HCT116 (cell line): Measurements from ENCODE around the gene EMX1. TPM values are rescaled to one million over a fixed set of nuclear protein-coding genes. Genes with fewer than 3 reads are reported as not detected.

Experiments used
- ATAC-seq: fragments of 200-7000 bp; cut with Tn5 transposase; 2 replicates; pipeline ENCODE4 v1.9.1; 2020; ENCODE audit warnings: mild to moderate bottlenecking, moderate library complexity
- BruUV-seq: library from RNA; stranded (reverse); fragments of 400-500 nt; replicated peaks from 2 replicates; lab custom pipeline; 2021; lab: Mats Ljungman, UMichigan
- CTCF ChIA-PET: fragments of 300-600 bp; sonication (Branson Sonifier 250); formaldehyde crosslinking; loops from one replicate; lab custom pipeline; 2021; ENCODE audit warnings: antibody characterized with exemption; lab: Charles Lee
- POLR2A ChIA-PET: fragments of 300-600, 350-600 bp; sonication (Branson Sonifier 250); formaldehyde crosslinking; loops from one replicate; lab custom pipeline; 2021; ENCODE audit warnings: antibody characterized with exemption; lab: Charles Lee
- RAD21 ChIA-PET, 2 experiments: fragments of 300-600 bp; sonication (Branson Sonifier 250); formaldehyde crosslinking; loops; one replicate each; lab custom pipeline; 2023; ENCODE audit warnings: low total read pairs in 2 of 2; ENCODE audit not compliant: uncharacterized antibody in 2 of 2, unreplicated experiment in 2 of 2, low non-redundant PET in 1 of 2; lab: Charles Lee
- DNase-seq: peaks from one replicate; pipeline ENCODE4 v3.0.0-alpha.2; 2010; ENCODE audit warnings: low read depth, low spot score
- H2AFZ ChIP-seq: fragments of 200-600 bp; shearing (Covaris generic), sonication (generic); 2 replicates; pipeline ENCODE4 v1.6.1; 2017; ENCODE audit warnings: low read depth, mixed run types, mixed read lengths, antibody characterized with exemption, low read length; ENCODE audit not compliant: poor library complexity, severe bottlenecking
- H3K27ac ChIP-seq: 2 replicates; pipeline ENCODE4 v1.5.1; 2012; ENCODE audit warnings: low read depth, low read length
- H3K27me3 ChIP-seq: fragments of 200-600 bp; sonication (generic); 2 replicates; pipeline ENCODE4 v1.6.1; 2016; ENCODE audit warnings: mixed run types, low read length, mixed read lengths; ENCODE audit not compliant: insufficient read depth
- H3K36me3 ChIP-seq, 2 experiments: fragments of 200-500 bp in 1 of 2; fragments of 200-600 bp in 1 of 2; sonication (Bioruptor generic) in 1 of 2; sonication (generic) in 1 of 2; 2 replicates each; pipeline versions ENCODE4 v1.5.1 to v1.6.1; 2014 to 2016; ENCODE audit warnings: low read length in 2 of 2, inconsistent platforms in 1 of 2, mixed read lengths in 1 of 2, mixed run types in 1 of 2; ENCODE audit not compliant: insufficient read depth in 2 of 2, control insufficient read depth in 1 of 2
- H3K4me1 ChIP-seq, 2 experiments: fragments of 200-600 bp in 1 of 2; sonication (generic) in 1 of 2; 2 replicates each; pipeline versions ENCODE4 v1.5.1 to v1.6.1; 2012 to 2017; ENCODE audit warnings: low read length in 2 of 2, inconsistent platforms in 1 of 2, mild to moderate bottlenecking in 1 of 2, mixed read lengths in 1 of 2, mixed run types in 1 of 2, moderate library complexity in 1 of 2; ENCODE audit not compliant: insufficient read depth in 2 of 2, control insufficient read depth in 1 of 2
- H3K4me2 ChIP-seq: fragments of 200-600 bp; sonication (generic); 2 replicates; pipeline ENCODE4 v1.6.1; 2017; ENCODE audit warnings: mixed run types, low read length, mixed read lengths
- H3K4me3 ChIP-seq, 2 experiments: fragments of 200-600 bp in 1 of 2; sonication (generic) in 1 of 2; replicated peaks in 1 of 2; 2 replicates each; pipeline ENCODE4 v1.5.1; 2011 to 2016; ENCODE audit warnings: low read length in 2 of 2, control low read depth in 1 of 2, low read depth in 1 of 2, mild to moderate bottlenecking in 1 of 2, mixed read lengths in 1 of 2, mixed run types in 1 of 2
- H3K79me2 ChIP-seq: fragments of 200-600 bp; sonication (generic); 2 replicates; pipeline ENCODE4 v1.6.1; 2017; ENCODE audit warnings: mild to moderate bottlenecking, mixed run types, low read length, moderate library complexity, mixed read lengths; ENCODE audit not compliant: insufficient read depth
- H3K9ac ChIP-seq: fragments of 200-600 bp; sonication (generic); 2 replicates; pipeline ENCODE4 v1.6.1; 2016; ENCODE audit warnings: low read length, mixed read lengths
- H3K9me2 ChIP-seq: fragments of 200-600 bp; sonication (generic), shearing (Covaris generic); 2 replicates; pipeline ENCODE4 v1.6.1; 2017; ENCODE audit warnings: mixed run types, mild to moderate bottlenecking, moderate library complexity; ENCODE audit not compliant: insufficient read depth
- H3K9me3 ChIP-seq, 2 experiments: fragments of 200-500 bp in 1 of 2; fragments of 200-600 bp in 1 of 2; sonication (Bioruptor generic) in 1 of 2; sonication (generic) in 1 of 2; 2 replicates each; pipeline ENCODE4 v1.6.1; 2014 to 2017; ENCODE audit warnings: low read length in 2 of 2, mixed read lengths in 2 of 2, inconsistent platforms in 1 of 2, low read depth in 1 of 2, mild to moderate bottlenecking in 1 of 2, mixed run types in 1 of 2, moderate library complexity in 1 of 2; ENCODE audit not compliant: control insufficient read depth in 1 of 2, insufficient read depth in 1 of 2
- H4K20me1 ChIP-seq: fragments of 200-600 bp; sonication (generic), shearing (Covaris generic); 2 replicates; pipeline ENCODE4 v1.6.1; 2017; ENCODE audit warnings: mixed run types, mild to moderate bottlenecking, moderate library complexity; ENCODE audit not compliant: insufficient read depth
- CBX3 ChIP-seq: IDR thresholded peaks from 2 replicates; pipeline ENCODE4 v1.6.1; 2012; ENCODE audit warnings: low read depth
- CEBPB ChIP-seq: IDR thresholded peaks from 2 replicates; pipeline ENCODE4 v1.6.1; 2012; ENCODE audit warnings: low read depth
- EGR1 ChIP-seq: IDR thresholded peaks from 2 replicates; pipeline ENCODE4 v1.6.1; 2012; ENCODE audit warnings: low read depth
- ELF1 ChIP-seq: IDR thresholded peaks from 2 replicates; pipeline ENCODE4 v1.6.1; 2012; ENCODE audit warnings: low read depth, borderline replicate concordance
- EZH2phosphoT487 ChIP-seq: fragments of 200-600 bp; IDR thresholded peaks from 2 replicates; pipeline ENCODE4 v1.6.1; 2018; ENCODE audit warnings: antibody characterized with exemption, borderline replicate concordance
- FOSL1 ChIP-seq: IDR thresholded peaks from 2 replicates; pipeline ENCODE4 v1.6.1; 2012; ENCODE audit warnings: low read depth
- POLR2A ChIP-seq: IDR thresholded peaks from 2 replicates; pipeline ENCODE4 v1.7.0; 2011; ENCODE audit warnings: borderline replicate concordance; ENCODE audit not compliant: insufficient read depth, insufficient read length; ENCODE audit errors: extremely low read depth
- POLR2AphosphoS5 ChIP-seq: IDR thresholded peaks from 2 replicates; pipeline ENCODE4 v1.6.1; 2011; ENCODE audit warnings: mild to moderate bottlenecking, low read depth, low read length, moderate library complexity
- SIN3A ChIP-seq: IDR thresholded peaks from 2 replicates; pipeline ENCODE4 v1.6.1; 2012; ENCODE audit warnings: low read depth
- SP1 ChIP-seq: IDR thresholded peaks from 2 replicates; pipeline ENCODE4 v1.6.1; 2012; ENCODE audit warnings: low read depth
- SRF ChIP-seq: IDR thresholded peaks from 2 replicates; pipeline ENCODE4 v1.6.1; 2012; ENCODE audit warnings: low read depth
- TCF7L2 ChIP-seq: IDR thresholded peaks from 2 replicates; pipeline ENCODE4 v1.7.0; 2011; ENCODE audit warnings: borderline replicate concordance, inconsistent platforms; ENCODE audit not compliant: insufficient read depth, insufficient read length; ENCODE audit errors: extremely low read depth
- YY1 ChIP-seq: IDR thresholded peaks from 2 replicates; pipeline ENCODE4 v1.6.1; 2011; ENCODE audit warnings: low read length, low read depth, moderate library complexity, mild to moderate bottlenecking; ENCODE audit not compliant: insufficient replicate concordance; ENCODE audit errors: extremely low read depth
- ZFX ChIP-seq: fragments of 450-650 bp; IDR thresholded peaks from 2 replicates; pipeline ENCODE4 v1.6.1; 2017
- ZNF274 ChIP-seq: fragments of 200-500 bp; sonication (Bioruptor generic); IDR thresholded peaks from 2 replicates; pipeline ENCODE4 v1.6.1; 2014; ENCODE audit warnings: mild to moderate bottlenecking, low read depth, low read length, inconsistent platforms
- intact Hi-C: fragments of 100-400 bp; cut with micrococcal nuclease; formaldehyde crosslinking; loops from 2 replicates; pipeline ENCODE4 v1.10.0; 2022
- total RNA-seq: library from RNA; stranded (reverse); gene quantifications from one replicate; pipeline ENCODE4 v1.2.1, GENCODE V29; 2021; ENCODE audit not compliant: unreplicated experiment
- TF ChIP-seq, protein P1 (sequence below): IDR thresholded peaks from 2 replicates; pipeline ENCODE4 v1.6.1; 2012
- TF ChIP-seq, protein P2 (sequence below), 3 experiments: fragments of 200-600 bp in 1 of 3; sonication (generic) in 1 of 3; IDR thresholded peaks in 2 of 3; conservative IDR thresholded peaks in 1 of 3; 2 replicates each; pipeline ENCODE4 v1.5.1; 2012 to 2017; ENCODE audit warnings: low read depth in 2 of 3, low read length in 2 of 3, antibody characterized with exemption in 1 of 3, borderline replicate concordance in 1 of 3, control low read depth in 1 of 3, mild to moderate bottlenecking in 1 of 3, mixed read lengths in 1 of 3, mixed run types in 1 of 3, moderate library complexity in 1 of 3; ENCODE audit not compliant: insufficient read depth in 1 of 3
- TF ChIP-seq, protein P3 (sequence below): IDR thresholded peaks from 2 replicates; pipeline ENCODE4 v1.6.1; 2011; ENCODE audit warnings: mild to moderate bottlenecking, low read length, moderate library complexity; ENCODE audit not compliant: insufficient replicate concordance; ENCODE audit errors: extremely low read depth
- TF ChIP-seq, protein P4 (sequence below): IDR thresholded peaks from 2 replicates; pipeline ENCODE4 v1.6.1; 2012

The EMX1 gene
- total RNA-seq, 1 experiment from 2014 or later: 3.1 TPM

DNA sequence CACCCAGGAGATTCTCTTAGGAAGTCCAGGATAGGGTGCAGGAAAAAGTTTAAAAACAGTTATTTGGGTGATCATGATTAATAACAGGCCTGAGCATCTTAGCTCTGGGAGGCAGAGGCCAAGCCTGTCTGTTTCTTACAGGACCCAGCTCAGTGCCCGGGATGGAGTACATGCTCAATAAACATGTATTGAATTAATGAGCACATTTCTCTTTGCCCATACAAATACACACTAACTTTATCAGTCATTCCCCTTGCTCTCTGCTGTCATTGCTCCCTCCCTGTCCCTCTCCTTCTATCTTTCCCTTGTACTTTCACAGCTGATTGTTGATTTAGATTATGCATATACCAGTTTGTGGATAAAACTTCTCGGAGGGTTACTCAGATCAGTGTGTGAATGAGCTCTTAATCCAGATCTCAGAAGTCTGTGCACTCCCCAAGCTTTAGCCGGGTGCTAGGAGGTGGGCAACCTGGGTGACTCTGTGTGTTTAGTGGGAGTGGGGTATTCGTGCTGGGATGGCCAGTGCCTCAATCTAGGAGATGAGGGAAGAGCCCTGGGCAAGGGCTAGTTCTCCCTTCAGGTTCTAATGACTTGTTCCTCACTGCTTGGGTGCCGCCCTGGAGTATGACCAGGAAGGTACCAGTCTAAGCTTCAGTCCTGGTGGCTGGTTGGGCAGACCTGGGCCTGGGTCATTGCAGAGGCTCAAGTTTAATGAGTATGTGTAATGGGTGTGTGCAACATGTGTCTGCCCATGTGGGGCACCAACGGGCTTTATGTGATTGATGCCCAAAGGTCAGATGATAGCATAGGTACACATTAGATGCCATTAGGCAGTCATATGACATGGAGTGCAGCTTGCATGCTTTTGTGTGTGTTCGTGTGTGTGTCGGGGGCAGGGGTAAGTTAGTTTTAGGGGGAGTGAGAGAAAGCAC, 10.6 kb downstream of the EMX1 start:
- ChIA-PET POLR2A (no interaction called here), CTCF (interaction anchor here (1.1 to 1.8 kb wide), 2 partner anchors 249 to 250 kb away, joined by 3 to 5 read pairs; no protein-coding TSS in a partner anchor), RAD21 (no interaction called here)
- intact Hi-C loops: no loop called here
- H3K36me3 ChIP-seq: no peaks in the 10 kb centered on the region
- H4K20me1 ChIP-seq: no peaks in the 10 kb centered on the region
- peaks cover 2 to 17% of the 10 kb centered on the region in 2 experiments; a peak in 2 of 4 replicates for H3K4me1 ChIP-seq
- H3K9me3 ChIP-seq: no peaks in the 10 kb centered on the region
- H3K9ac ChIP-seq: no peak overlapping the region
- no peaks in the 10 kb centered on the region for H3K9me2 ChIP-seq
- H2AFZ ChIP-seq: no peak overlapping the region
- H3K27me3 ChIP-seq: no peaks in the 10 kb centered on the region
- H3K27ac ChIP-seq: no peak overlapping the region
- H3K4me2 ChIP-seq: no peak overlapping the region
- BruUV-seq: no TSS peak
- no peak overlapping the region for H3K4me3 ChIP-seq
- DNase-seq (no peak), ATAC-seq (no peak)
- H3K79me2 ChIP-seq: no peaks in the 10 kb centered on the region
- TF ChIP-seq TCF7L2 (no peak), YY1 (no peak), SP1 (no peak), SRF (no peak), CEBPB (no peak), ELF1 (no peak), ZNF274 (no peak), EGR1 (no peak), POLR2A (no peak), EZH2phosphoT487 (no peak), SIN3A (no peak), FOSL1 (no peak), POLR2AphosphoS5 (no peak), ZFX (no peak), CBX3 (no peak)
- TF ChIP-seq, protein P1, sequence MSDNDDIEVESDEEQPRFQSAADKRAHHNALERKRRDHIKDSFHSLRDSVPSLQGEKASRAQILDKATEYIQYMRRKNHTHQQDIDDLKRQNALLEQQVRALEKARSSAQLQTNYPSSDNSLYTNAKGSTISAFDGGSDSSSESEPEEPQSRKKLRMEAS: no peak
- TF ChIP-seq, protein P2, sequence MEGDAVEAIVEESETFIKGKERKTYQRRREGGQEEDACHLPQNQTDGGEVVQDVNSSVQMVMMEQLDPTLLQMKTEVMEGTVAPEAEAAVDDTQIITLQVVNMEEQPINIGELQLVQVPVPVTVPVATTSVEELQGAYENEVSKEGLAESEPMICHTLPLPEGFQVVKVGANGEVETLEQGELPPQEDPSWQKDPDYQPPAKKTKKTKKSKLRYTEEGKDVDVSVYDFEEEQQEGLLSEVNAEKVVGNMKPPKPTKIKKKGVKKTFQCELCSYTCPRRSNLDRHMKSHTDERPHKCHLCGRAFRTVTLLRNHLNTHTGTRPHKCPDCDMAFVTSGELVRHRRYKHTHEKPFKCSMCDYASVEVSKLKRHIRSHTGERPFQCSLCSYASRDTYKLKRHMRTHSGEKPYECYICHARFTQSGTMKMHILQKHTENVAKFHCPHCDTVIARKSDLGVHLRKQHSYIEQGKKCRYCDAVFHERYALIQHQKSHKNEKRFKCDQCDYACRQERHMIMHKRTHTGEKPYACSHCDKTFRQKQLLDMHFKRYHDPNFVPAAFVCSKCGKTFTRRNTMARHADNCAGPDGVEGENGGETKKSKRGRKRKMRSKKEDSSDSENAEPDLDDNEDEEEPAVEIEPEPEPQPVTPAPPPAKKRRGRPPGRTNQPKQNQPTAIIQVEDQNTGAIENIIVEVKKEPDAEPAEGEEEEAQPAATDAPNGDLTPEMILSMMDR (IDR thresholded peaks at IDR 0.05 in 2 of 3, conservative IDR thresholded peaks at IDR 0.05 in 1 of 3; ENCODE audit: borderline replicate concordance in 1 of 3, insufficient read depth in 1 of 3, low read depth in 2 of 3, low read length in 2 of 3): no peak
- TF ChIP-seq, protein P3, sequence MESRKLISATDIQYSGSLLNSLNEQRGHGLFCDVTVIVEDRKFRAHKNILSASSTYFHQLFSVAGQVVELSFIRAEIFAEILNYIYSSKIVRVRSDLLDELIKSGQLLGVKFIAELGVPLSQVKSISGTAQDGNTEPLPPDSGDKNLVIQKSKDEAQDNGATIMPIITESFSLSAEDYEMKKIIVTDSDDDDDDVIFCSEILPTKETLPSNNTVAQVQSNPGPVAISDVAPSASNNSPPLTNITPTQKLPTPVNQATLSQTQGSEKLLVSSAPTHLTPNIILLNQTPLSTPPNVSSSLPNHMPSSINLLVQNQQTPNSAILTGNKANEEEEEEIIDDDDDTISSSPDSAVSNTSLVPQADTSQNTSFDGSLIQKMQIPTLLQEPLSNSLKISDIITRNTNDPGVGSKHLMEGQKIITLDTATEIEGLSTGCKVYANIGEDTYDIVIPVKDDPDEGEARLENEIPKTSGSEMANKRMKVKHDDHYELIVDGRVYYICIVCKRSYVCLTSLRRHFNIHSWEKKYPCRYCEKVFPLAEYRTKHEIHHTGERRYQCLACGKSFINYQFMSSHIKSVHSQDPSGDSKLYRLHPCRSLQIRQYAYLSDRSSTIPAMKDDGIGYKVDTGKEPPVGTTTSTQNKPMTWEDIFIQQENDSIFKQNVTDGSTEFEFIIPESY: no peak
- TF ChIP-seq, protein P4, sequence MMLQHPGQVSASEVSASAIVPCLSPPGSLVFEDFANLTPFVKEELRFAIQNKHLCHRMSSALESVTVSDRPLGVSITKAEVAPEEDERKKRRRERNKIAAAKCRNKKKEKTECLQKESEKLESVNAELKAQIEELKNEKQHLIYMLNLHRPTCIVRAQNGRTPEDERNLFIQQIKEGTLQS: no peak
